HG03378 (cell line): ENCODE data around the gene PBX2.

Source experiments
- ATAC-seq: cut with Tn5 transposase; IDR thresholded peaks from one replicate; pipeline ENCODE4 v1.9.1; 2021; ENCODE audit warnings: mild to moderate bottlenecking, moderate library complexity; ENCODE audit not compliant: unreplicated experiment

The PBX2 gene

DNA sequence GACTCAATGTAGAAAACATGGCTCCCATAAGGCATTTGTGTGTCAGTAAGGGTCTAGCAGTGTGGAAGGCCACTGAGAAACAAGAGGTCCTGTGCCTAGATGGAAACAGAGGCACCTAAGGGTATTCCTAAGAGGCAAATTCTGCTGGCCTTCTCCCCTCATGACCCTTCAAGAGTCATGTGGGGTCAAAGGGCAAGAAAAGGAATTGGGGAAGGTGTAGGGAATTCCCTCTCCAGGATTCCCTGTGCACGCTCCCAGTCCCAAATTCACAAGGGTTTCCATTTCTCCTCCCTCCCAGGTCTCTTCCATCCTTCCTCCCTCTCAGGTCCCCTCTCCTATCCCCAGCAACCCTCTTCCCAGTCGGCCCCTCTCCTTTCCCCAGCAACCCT is 14.7 kb downstream of the PBX2 start:
- ATAC-seq, result no peak

DNA sequence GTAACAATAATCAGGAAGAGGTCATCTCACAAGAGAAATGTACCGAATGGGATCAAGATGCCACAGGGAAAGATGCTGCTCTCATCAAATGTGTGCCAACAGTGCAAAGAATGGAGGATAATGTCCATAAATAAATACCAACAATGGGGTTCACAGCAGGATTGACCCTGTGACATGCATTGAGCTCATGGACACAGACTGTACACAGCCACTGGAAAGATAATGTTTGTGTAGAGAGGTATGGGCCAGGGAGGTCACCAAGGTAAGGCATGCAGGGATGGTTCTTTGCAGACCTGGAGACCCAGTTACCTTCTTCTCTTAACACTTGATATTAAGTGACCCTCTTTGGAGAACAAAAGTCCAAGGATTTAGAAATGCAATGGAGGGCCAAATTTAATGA is 15.6 kb downstream of the PBX2 start:
- ATAC-seq, result no peak

DNA sequence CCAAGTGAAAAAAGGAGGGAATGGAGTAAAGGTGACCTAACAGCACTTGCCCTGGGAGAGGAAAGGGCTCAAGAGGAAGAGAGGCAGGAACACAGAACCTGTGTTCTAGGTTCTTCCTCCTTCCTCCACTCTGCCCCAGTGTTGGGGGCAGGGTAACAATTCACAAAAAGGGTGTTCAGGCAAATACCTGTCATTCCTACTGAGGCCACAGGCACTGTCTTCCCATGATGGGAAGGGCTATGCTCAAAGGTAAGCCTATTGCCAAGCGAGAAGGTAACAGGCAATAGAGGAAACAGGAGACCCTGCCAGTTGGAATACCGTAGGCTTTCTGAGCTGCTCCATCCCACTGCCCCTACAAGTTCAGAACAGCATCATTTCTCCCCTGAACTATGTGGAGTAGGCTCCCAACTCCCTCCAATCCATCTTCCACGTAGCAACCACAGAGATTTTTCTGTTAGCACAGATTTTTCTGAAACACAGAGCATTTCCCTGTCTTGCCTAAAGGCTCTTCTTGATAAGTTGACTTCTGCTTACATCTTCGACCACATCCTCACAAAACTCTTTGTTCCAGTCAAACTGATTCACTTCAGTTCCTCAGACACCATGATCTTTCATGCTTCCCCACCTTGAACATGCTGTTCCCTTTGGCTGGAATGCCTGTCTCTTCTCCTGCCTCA is 16.8 kb downstream of the PBX2 start:
- ATAC-seq, result no peak

DNA sequence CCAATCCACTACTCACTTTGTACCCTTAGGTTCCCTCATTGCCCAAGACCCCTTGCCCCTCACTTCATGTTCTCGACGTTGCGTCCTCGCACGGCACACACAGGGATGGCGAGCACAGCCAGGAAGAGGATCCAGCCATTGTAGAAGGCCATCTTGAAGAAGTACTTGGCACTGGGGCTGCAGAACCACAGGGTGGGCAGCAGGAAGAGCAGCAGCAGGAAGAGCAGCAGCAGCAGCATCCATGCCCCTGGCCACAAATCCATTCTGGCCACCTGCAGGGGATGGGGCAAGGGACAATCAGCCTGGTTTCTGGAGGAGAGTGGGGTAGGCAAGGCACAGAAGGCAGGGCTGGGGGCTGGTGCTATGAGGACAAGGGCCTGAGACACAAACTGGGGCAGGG is 18.8 kb downstream of the PBX2 start:
- no peak for ATAC-seq

DNA sequence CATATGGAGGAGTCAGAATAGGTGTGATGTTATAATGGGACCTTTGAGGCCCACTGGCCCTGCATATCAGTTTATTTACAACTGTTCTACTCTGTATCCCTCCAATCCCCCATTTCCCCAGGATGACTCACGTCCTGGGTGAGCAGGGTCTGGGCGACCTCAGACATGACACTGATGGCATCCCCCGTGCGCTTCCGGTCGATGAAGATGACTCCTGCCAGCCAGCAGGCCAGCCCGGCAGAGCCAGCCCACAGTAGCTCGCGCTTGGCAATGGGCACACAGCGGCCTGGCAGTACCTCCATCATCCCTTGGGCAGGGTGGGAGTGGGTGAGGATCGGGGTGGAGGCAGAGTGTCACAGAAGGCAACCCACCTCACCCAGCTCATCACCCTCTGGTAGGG is 19.7 kb downstream of the PBX2 start:
- no peak for ATAC-seq

DNA sequence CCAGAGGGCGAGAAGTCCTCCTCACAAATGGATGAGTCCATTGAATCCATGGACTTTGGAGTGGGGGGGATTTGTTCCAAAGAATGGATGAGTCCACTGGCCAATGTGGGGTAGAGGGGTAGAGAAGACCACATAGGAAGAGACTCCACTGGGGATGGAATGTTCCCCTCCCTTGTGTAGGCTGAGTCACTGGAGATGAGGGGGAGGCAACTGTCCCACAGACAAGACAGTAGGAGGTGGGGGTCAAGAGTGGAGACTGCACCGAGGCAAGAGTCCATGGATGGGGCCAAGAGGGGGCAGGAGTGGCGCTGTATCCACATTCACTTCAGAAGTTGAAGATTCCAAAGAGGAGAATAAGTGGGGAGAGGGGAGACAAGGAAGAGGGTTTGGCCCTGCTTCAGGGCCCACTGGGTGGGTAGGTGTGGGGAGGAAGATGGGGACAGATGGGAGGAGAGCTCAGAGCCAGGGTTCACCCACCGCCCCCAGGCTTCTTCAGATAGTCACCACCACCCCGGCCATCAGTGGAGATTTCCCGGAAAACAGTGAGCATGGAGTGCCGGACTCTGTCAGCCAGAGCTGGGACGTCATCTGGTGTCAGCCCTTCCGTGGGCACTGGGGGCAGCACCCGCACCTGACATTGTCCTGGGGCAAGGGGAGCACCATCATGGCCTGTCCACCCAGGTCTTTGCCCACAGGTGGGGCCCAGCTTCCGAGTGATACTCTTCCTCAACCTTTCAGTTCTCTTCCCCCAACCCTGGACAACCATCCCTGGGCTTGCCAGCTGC is 21.0 kb downstream of the PBX2 start:
- no peak for ATAC-seq

DNA sequence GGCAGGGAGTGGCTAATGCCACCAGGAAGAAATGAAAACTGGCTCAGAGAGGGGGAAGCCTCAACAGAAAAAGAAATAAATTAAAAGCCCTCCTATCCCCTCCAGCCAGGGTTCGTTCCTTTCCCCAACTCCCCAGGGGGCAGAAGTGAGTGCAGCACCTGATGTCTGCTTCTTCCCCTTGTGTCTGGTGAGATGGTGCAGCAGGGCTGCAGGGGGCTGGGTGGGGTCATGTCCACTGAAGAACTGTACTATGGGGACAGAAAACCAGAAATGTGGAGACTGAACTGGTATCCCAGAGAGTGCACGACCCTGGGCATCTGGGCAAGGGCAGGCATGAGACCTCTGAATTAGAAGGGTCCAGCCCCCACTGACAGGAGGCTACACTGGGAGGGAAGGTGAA is 21.7 kb downstream of the PBX2 start:
- no peak for ATAC-seq

DNA sequence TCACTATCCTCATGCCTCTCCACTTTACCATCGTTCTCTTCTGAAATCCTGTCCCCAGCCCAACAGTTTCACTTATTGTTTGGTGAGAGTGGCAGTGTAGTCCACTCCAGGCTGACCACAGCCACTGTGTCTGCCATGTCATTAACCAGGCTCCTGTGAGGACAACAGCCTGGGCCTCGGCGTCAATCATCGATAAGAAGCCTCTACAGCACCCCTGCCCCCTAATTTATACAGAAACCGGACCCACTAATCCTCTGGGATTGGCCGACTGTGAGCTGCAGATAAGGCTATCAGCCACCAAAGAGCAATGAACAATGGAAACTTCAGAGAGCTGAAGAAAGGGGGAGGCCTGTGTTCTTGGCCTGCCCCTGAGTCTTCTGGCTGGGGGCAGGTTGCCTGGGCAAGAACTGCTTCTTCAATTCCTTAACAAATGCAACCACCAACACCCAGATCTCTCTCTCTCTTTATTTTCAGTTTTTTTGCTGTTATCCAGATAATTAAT is 22.2 kb downstream of the PBX2 start:
- ATAC-seq, result no peak

DNA sequence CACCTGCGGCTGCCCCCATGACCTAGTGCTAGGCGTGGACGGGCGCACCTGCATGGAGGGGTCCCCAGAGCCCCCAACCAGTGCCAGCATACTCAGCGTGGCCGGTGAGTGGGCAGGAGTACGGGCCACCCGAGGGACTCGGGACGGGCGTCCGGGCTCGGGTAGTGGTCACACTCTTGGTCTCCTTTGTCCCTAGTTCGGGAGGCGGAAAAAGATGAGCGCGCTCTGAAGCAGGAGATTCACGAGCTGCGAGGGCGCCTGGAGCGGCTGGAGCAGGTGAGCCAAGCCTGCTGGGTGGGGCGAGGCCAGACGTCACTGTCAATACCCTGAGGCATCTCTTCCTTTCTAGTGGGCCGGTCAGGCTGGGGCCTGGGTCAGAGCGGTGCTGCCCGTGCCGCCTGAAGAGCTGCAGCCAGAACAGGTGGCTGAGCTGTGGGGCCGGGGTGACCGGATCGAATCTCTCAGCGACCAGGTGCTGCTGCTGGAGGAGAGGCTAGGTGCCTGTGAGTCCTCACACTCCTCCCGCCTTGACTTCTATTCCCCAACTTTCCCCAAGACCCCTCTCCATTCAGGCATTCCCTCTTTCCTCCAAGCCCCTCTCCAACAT is 22.7 kb downstream of the PBX2 start:
- no peak for ATAC-seq

DNA sequence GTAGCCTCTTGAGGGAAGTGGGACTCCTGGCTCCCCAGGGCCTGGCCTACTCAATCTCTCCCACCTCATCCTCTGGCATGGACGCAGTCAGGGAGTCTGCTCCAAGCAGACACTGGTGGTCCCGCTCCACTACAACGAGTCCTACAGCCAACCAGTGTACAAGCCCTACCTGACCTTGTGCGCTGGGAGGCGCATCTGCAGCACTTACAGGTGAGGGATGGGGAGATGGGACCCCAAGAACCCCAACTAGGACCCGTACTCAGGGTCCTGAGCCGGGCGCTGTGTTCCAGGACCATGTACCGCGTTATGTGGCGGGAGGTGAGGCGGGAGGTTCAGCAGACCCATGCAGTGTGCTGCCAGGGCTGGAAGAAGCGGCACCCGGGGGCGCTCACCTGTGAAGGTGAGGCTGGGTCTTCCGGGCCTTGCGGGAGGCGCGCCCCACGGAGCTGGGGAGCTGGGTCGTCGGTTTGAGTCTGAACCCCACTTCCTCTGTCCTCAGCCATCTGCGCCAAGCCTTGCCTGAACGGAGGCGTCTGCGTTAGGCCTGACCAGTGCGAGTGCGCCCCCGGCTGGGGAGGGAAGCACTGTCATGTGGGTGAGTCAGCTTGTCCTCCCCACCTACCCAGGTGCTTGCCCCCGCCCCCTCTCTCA is 23.5 kb downstream of the PBX2 start:
- no peak for ATAC-seq

DNA sequence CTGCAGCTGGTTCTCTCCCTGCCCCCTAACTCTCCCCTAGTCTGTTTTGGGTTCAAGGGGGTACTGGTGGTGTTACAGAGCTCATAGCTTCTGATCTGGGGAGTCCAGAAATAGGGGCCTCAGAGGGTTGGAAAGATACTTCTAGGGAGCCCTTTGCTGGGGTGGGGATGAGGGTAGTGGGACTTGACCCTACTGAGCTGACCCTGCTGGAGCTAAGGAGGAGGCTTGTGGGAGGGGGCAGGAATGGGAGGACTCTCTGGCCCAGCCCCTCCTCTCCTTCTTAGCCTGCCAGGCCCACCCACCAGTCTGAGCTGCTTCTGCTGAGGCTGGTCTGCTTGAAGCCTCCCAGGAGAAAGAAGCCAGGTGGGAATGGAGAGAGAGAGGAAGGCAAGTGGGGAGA is 25.7 kb downstream of the PBX2 start, which contains the start of gene EGFL8:
Gene EGFL8, plus strand, starts transcription at position 301 of the 400 bp plus-strand sequence. CDS start 1,571 bp downstream, outside the sequence.
- ATAC-seq, result no peak

DNA sequence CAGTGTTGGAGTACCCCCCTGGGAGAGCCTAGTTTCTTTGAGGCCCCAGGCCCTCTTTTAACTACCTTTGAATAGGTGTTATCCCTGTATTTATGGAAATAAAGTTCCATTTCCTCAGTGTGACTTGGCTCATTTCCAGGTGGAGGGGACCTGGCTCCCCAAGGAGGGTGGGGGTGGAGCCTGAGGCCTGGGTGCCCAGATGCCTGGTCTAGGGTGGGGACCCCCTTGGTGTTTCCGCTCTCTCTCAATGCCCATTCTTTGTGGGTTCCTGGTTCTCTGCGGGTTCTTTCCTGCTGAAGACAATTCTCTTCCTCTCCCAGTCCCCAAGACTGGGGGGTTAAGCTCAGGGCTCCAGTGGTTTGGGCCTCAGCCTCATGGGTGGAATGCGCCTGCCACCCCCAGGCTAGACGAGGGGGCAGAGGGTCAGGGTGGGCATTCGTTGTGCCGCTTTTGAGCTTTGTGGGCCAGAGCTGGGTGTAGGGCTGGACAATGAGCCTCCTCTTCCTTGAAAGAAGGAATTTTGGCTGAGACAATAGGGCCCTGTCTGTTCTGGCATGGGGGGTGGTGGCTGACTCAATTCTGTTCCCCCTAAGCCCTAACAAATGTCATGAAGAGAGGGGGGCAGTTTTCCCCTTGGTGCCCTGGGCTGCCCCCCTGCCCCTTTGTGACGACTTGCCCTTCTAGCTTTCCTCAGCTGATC is 26.3 kb downstream of the PBX2 start:
- ATAC-seq, result no peak

DNA sequence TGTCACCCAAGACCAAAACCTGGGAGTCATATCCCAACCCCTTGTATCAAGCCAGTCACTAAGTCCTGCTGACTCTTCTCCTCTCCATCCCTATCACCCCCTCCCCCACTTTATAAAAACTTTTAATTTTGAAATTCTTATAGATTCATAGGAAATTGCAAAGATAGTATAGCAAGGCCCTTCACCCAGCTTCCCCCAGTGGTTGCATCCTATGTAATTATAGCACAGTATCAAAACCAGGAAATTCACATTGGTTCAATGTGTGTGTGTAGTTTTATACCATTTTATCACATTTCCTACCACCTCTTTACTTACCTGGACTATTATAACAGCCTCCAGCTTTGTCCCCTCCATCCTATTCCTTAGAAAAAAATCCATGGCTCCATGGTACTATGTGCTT is 31.9 kb downstream of the PBX2 start:
- no peak for ATAC-seq

DNA sequence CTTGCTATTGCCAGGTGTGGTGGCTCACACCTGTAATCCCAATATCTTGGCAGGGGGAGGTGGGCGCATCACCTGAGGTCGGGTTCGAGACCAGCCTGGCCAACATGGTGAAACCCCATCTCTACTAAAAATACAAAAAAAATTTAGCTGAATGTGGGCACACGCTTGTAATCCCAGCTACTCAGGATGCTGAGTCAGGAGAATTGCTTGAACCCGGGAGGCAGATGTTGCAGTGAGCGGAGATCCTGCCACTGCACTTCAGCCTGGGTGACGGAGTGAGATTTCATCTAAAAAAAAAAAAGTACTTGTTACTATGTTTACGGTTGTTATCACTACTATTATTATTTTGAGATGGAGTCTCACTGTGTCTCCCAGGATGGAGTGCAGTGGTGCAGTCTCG is 33.1 kb downstream of the PBX2 start:
- ATAC-seq, result no peak

DNA sequence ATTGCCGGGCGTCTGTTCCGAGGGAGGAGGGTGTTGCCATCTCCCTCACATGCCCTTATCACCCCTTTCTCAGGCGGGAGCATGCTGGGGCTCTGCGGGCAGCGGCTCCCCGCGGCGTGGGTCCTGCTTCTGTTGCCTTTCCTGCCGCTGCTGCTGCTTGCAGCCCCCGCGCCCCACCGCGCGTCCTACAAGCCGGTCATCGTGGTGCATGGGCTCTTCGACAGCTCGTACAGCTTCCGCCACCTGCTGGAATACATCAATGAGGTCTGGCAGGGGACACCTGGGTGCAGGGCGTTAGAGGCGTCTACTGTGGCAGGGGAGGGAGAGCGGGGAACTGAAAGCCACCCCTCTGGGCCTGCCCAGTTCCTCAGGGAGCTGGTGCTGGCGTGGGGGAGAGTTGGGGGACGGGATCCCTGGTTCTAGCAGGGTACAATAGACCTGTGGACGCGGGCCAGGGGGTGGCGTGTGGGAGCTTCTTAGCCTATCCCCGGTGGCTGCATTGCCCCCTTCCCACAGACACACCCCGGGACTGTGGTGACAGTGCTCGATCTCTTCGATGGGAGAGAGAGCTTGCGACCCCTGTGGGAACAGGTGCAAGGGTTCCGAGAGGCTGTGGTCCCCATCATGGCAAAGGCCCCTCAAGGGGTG is 35.4 kb downstream of the PBX2 start:
- no peak for ATAC-seq

DNA sequence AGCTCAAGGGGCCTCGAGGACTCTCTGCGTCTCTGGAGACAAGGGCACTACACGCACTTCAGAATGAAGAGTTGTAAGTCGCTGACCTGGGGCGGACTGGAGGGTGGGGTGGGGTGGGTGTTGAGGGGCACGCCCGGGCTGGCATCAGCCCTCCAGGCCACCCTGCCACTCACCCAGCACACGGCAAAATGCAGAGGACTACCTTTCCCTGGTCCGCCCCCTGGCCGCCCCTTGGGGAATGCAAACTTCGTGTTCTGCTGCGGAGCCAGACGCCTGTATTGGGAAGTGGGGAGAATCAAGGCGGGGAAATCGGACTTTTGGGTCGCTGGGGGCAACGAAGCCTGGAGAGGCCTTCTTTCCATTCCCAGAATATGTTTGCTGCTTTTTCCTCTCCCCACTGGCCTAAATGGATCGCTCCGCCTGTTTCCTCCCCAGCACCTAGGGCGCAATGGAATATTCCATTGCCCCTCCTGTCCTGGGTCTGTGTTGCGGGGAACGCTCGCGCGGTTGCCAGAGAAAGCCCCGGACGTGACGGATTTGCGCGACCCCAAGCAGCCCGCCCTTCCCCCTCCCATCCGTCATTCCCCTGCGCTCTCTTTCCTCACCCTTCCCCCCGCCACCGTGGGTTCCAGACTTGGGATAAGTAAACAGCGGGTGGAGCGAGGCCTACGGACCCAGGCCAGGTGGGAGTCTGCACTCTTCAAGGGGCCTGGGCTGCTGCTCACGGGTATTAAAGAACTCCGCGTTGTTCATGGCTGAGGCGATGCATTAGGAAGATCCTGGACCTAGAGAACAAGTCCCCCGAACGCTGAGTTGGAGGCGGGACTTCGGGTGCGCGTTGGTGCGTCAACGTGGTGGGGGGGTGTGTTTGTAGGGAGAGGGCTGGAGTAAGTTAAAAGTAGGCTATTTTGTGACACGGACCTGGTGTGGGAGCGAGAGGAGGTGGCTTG is 36.2 kb downstream of the PBX2 start, which contains the start of gene PPT2:
Gene PPT2, plus strand, starts transcription at position 578 of the 950 bp plus-strand sequence. CDS start 454 bp downstream, outside the sequence.
- no peak for ATAC-seq

DNA sequence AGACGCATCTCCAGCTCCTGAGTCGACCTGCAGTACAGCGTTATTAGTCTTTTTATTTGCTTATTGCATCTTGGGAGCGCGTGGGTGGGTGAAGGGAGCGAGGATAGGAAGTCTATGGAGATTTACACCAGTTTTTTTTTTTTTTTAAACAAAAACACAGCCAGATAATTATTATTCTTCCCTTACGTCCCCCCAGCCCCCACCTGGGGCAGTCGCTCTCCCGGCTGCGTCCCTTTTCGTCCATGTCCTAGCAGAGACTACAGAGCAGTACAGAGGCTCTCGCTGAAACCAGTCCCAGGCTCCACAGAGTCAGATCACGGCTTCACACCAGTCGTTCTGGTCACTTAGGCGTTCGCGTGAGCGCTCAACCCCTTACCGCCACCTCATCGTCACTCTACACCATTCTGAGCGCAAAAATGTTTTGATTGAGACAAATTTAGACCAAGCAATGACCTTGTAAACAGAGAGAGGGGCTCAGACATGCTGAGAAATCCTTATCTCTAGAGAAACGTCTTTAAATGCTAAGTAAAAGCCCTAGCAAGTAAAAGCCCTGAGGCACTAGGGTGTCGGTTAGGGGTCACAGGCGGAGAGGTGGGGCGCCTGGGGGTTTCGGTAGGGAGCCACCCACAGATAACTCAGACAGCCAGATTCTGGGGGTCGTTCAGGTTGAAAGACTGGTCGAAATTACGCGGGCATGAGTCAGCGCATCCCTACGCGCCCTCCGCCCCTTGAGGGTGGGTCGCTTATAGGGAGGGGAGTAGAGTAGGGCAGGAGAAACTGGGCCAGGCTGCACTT is 37.0 kb downstream of the PBX2 start:
- no peak for ATAC-seq
